HCT116 (cell line): ENCODE data around the gene IL31RA. TPM values are rescaled to one million over a fixed set of nuclear protein-coding genes. Genes with fewer than 3 reads are reported as not detected.

Experiments used
- ATAC-seq: fragments of 200-7000 bp; cut with Tn5 transposase; 2 replicates; pipeline ENCODE4 v1.9.1; 2020; ENCODE audit warnings: mild to moderate bottlenecking, moderate library complexity
- BruUV-seq: library from RNA; stranded (reverse); fragments of 400-500 nt; replicated peaks from 2 replicates; lab custom pipeline; 2021; lab: Mats Ljungman, UMichigan
- CTCF ChIA-PET: fragments of 300-600 bp; sonication (Branson Sonifier 250); formaldehyde crosslinking; loops from one replicate; lab custom pipeline; 2021; ENCODE audit warnings: antibody characterized with exemption; lab: Charles Lee
- POLR2A ChIA-PET: fragments of 300-600, 350-600 bp; sonication (Branson Sonifier 250); formaldehyde crosslinking; loops from one replicate; lab custom pipeline; 2021; ENCODE audit warnings: antibody characterized with exemption; lab: Charles Lee
- RAD21 ChIA-PET, 2 experiments: fragments of 300-600 bp; sonication (Branson Sonifier 250); formaldehyde crosslinking; loops; one replicate each; lab custom pipeline; 2023; ENCODE audit warnings: low total read pairs in 2 of 2; ENCODE audit not compliant: uncharacterized antibody in 2 of 2, unreplicated experiment in 2 of 2, low non-redundant PET in 1 of 2; lab: Charles Lee
- DNase-seq: peaks from one replicate; pipeline ENCODE4 v3.0.0-alpha.2; 2010; ENCODE audit warnings: low read depth, low spot score
- H2AFZ ChIP-seq: fragments of 200-600 bp; shearing (Covaris generic), sonication (generic); 2 replicates; pipeline ENCODE4 v1.6.1; 2017; ENCODE audit warnings: low read depth, mixed run types, mixed read lengths, antibody characterized with exemption, low read length; ENCODE audit not compliant: poor library complexity, severe bottlenecking
- H3K27ac ChIP-seq: 2 replicates; pipeline ENCODE4 v1.5.1; 2012; ENCODE audit warnings: low read depth, low read length
- H3K27me3 ChIP-seq: fragments of 200-600 bp; sonication (generic); 2 replicates; pipeline ENCODE4 v1.6.1; 2016; ENCODE audit warnings: mixed run types, low read length, mixed read lengths; ENCODE audit not compliant: insufficient read depth
- H3K36me3 ChIP-seq, 2 experiments: fragments of 200-500 bp in 1 of 2; fragments of 200-600 bp in 1 of 2; sonication (Bioruptor generic) in 1 of 2; sonication (generic) in 1 of 2; 2 replicates each; pipeline versions ENCODE4 v1.5.1 to v1.6.1; 2014 to 2016; ENCODE audit warnings: low read length in 2 of 2, inconsistent platforms in 1 of 2, mixed read lengths in 1 of 2, mixed run types in 1 of 2; ENCODE audit not compliant: insufficient read depth in 2 of 2, control insufficient read depth in 1 of 2
- H3K4me1 ChIP-seq, 2 experiments: fragments of 200-600 bp in 1 of 2; sonication (generic) in 1 of 2; 2 replicates each; pipeline versions ENCODE4 v1.5.1 to v1.6.1; 2012 to 2017; ENCODE audit warnings: low read length in 2 of 2, inconsistent platforms in 1 of 2, mild to moderate bottlenecking in 1 of 2, mixed read lengths in 1 of 2, mixed run types in 1 of 2, moderate library complexity in 1 of 2; ENCODE audit not compliant: insufficient read depth in 2 of 2, control insufficient read depth in 1 of 2
- H3K4me2 ChIP-seq: fragments of 200-600 bp; sonication (generic); 2 replicates; pipeline ENCODE4 v1.6.1; 2017; ENCODE audit warnings: mixed run types, low read length, mixed read lengths
- H3K4me3 ChIP-seq, 2 experiments: fragments of 200-600 bp in 1 of 2; sonication (generic) in 1 of 2; replicated peaks in 1 of 2; 2 replicates each; pipeline ENCODE4 v1.5.1; 2011 to 2016; ENCODE audit warnings: low read length in 2 of 2, control low read depth in 1 of 2, low read depth in 1 of 2, mild to moderate bottlenecking in 1 of 2, mixed read lengths in 1 of 2, mixed run types in 1 of 2
- H3K79me2 ChIP-seq: fragments of 200-600 bp; sonication (generic); 2 replicates; pipeline ENCODE4 v1.6.1; 2017; ENCODE audit warnings: mild to moderate bottlenecking, mixed run types, low read length, moderate library complexity, mixed read lengths; ENCODE audit not compliant: insufficient read depth
- H3K9ac ChIP-seq: fragments of 200-600 bp; sonication (generic); 2 replicates; pipeline ENCODE4 v1.6.1; 2016; ENCODE audit warnings: low read length, mixed read lengths
- H3K9me2 ChIP-seq: fragments of 200-600 bp; sonication (generic), shearing (Covaris generic); 2 replicates; pipeline ENCODE4 v1.6.1; 2017; ENCODE audit warnings: mixed run types, mild to moderate bottlenecking, moderate library complexity; ENCODE audit not compliant: insufficient read depth
- H3K9me3 ChIP-seq, 2 experiments: fragments of 200-500 bp in 1 of 2; fragments of 200-600 bp in 1 of 2; sonication (Bioruptor generic) in 1 of 2; sonication (generic) in 1 of 2; 2 replicates each; pipeline ENCODE4 v1.6.1; 2014 to 2017; ENCODE audit warnings: low read length in 2 of 2, mixed read lengths in 2 of 2, inconsistent platforms in 1 of 2, low read depth in 1 of 2, mild to moderate bottlenecking in 1 of 2, mixed run types in 1 of 2, moderate library complexity in 1 of 2; ENCODE audit not compliant: control insufficient read depth in 1 of 2, insufficient read depth in 1 of 2
- H4K20me1 ChIP-seq: fragments of 200-600 bp; sonication (generic), shearing (Covaris generic); 2 replicates; pipeline ENCODE4 v1.6.1; 2017; ENCODE audit warnings: mixed run types, mild to moderate bottlenecking, moderate library complexity; ENCODE audit not compliant: insufficient read depth
- ATF3 ChIP-seq: IDR thresholded peaks from 2 replicates; pipeline ENCODE4 v1.6.1; 2012
- CBX3 ChIP-seq: IDR thresholded peaks from 2 replicates; pipeline ENCODE4 v1.6.1; 2012; ENCODE audit warnings: low read depth
- EZH2 ChIP-seq: fragments of 200-600 bp; sonication (generic); IDR thresholded peaks from 2 replicates; pipeline ENCODE4 v1.6.1; 2017; ENCODE audit warnings: antibody characterized with exemption, mixed run types
- EZH2phosphoT487 ChIP-seq: fragments of 200-600 bp; IDR thresholded peaks from 2 replicates; pipeline ENCODE4 v1.6.1; 2018; ENCODE audit warnings: antibody characterized with exemption, borderline replicate concordance
- FOSL1 ChIP-seq: IDR thresholded peaks from 2 replicates; pipeline ENCODE4 v1.6.1; 2012; ENCODE audit warnings: low read depth
- JUND ChIP-seq: IDR thresholded peaks from 2 replicates; pipeline ENCODE4 v1.6.1; 2012
- MAX ChIP-seq: IDR thresholded peaks from 2 replicates; pipeline ENCODE4 v1.6.1; 2012
- POLR2A ChIP-seq: IDR thresholded peaks from 2 replicates; pipeline ENCODE4 v1.7.0; 2011; ENCODE audit warnings: borderline replicate concordance; ENCODE audit not compliant: insufficient read depth, insufficient read length; ENCODE audit errors: extremely low read depth
- POLR2AphosphoS5 ChIP-seq: IDR thresholded peaks from 2 replicates; pipeline ENCODE4 v1.6.1; 2011; ENCODE audit warnings: mild to moderate bottlenecking, low read depth, low read length, moderate library complexity
- RAD21 ChIP-seq: IDR thresholded peaks from 2 replicates; pipeline ENCODE4 v1.6.1; 2012; ENCODE audit warnings: low read depth, mild to moderate bottlenecking
- SIN3A ChIP-seq: IDR thresholded peaks from 2 replicates; pipeline ENCODE4 v1.6.1; 2012; ENCODE audit warnings: low read depth
- SP1 ChIP-seq: IDR thresholded peaks from 2 replicates; pipeline ENCODE4 v1.6.1; 2012; ENCODE audit warnings: low read depth
- SRF ChIP-seq: IDR thresholded peaks from 2 replicates; pipeline ENCODE4 v1.6.1; 2012; ENCODE audit warnings: low read depth
- TCF7L2 ChIP-seq: IDR thresholded peaks from 2 replicates; pipeline ENCODE4 v1.7.0; 2011; ENCODE audit warnings: borderline replicate concordance, inconsistent platforms; ENCODE audit not compliant: insufficient read depth, insufficient read length; ENCODE audit errors: extremely low read depth
- YY1 ChIP-seq: IDR thresholded peaks from 2 replicates; pipeline ENCODE4 v1.6.1; 2011; ENCODE audit warnings: low read length, low read depth, moderate library complexity, mild to moderate bottlenecking; ENCODE audit not compliant: insufficient replicate concordance; ENCODE audit errors: extremely low read depth
- ZFX ChIP-seq: fragments of 450-650 bp; IDR thresholded peaks from 2 replicates; pipeline ENCODE4 v1.6.1; 2017
- intact Hi-C: fragments of 100-400 bp; cut with micrococcal nuclease; formaldehyde crosslinking; loops from 2 replicates; pipeline ENCODE4 v1.10.0; 2022
- total RNA-seq: library from RNA; stranded (reverse); gene quantifications from one replicate; pipeline ENCODE4 v1.2.1, GENCODE V29; 2021; ENCODE audit not compliant: unreplicated experiment
- TF ChIP-seq, protein P1 (sequence below), 3 experiments: fragments of 200-600 bp in 1 of 3; sonication (generic) in 1 of 3; IDR thresholded peaks in 2 of 3; conservative IDR thresholded peaks in 1 of 3; 2 replicates each; pipeline ENCODE4 v1.5.1; 2012 to 2017; ENCODE audit warnings: low read depth in 2 of 3, low read length in 2 of 3, antibody characterized with exemption in 1 of 3, borderline replicate concordance in 1 of 3, control low read depth in 1 of 3, mild to moderate bottlenecking in 1 of 3, mixed read lengths in 1 of 3, mixed run types in 1 of 3, moderate library complexity in 1 of 3; ENCODE audit not compliant: insufficient read depth in 1 of 3
- TF ChIP-seq, protein P2 (sequence below): IDR thresholded peaks from 2 replicates; pipeline ENCODE4 v1.6.1; 2011; ENCODE audit warnings: mild to moderate bottlenecking, low read length, moderate library complexity; ENCODE audit not compliant: insufficient replicate concordance; ENCODE audit errors: extremely low read depth

The IL31RA gene
- total RNA-seq, 1 experiment from 2014 or later: 0.59 TPM

GRCh38 chr5:55817030-55817429 is 34.1 kb upstream of the IL31RA start:
- DNase-seq (no peak), ATAC-seq (no peak)
- CTCF ChIA-PET: no interaction called here
- Histone ChIP-seq H3K36me3 (no peaks in the 10 kb centered on the region), H3K9ac (no peak overlapping the region), H2AFZ (no peak overlapping the region), H3K4me1 (no peaks in the 10 kb centered on the region), H3K4me2 (no peak overlapping the region), H4K20me1 (no peaks in the 10 kb centered on the region), H3K27ac (no peak overlapping the region), H3K27me3 (no peaks in the 10 kb centered on the region), H3K9me3 (no peaks in the 10 kb centered on the region), H3K79me2 (no peaks in the 10 kb centered on the region), H3K4me3 (no peak overlapping the region), H3K9me2 (no peaks in the 10 kb centered on the region)
- POLR2A ChIA-PET: no interaction called here
- intact Hi-C loops: no loop called here
- TF ChIP-seq, protein P1, sequence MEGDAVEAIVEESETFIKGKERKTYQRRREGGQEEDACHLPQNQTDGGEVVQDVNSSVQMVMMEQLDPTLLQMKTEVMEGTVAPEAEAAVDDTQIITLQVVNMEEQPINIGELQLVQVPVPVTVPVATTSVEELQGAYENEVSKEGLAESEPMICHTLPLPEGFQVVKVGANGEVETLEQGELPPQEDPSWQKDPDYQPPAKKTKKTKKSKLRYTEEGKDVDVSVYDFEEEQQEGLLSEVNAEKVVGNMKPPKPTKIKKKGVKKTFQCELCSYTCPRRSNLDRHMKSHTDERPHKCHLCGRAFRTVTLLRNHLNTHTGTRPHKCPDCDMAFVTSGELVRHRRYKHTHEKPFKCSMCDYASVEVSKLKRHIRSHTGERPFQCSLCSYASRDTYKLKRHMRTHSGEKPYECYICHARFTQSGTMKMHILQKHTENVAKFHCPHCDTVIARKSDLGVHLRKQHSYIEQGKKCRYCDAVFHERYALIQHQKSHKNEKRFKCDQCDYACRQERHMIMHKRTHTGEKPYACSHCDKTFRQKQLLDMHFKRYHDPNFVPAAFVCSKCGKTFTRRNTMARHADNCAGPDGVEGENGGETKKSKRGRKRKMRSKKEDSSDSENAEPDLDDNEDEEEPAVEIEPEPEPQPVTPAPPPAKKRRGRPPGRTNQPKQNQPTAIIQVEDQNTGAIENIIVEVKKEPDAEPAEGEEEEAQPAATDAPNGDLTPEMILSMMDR (IDR thresholded peaks at IDR 0.05 in 2 of 3, conservative IDR thresholded peaks at IDR 0.05 in 1 of 3; ENCODE audit: borderline replicate concordance in 1 of 3, insufficient read depth in 1 of 3, low read depth in 2 of 3, low read length in 2 of 3): no peak
- TF ChIP-seq YY1 (no peak), SIN3A (no peak), SRF (no peak), POLR2A (no peak), RAD21 (no peak), ATF3 (no peak), MAX (no peak), ZFX (no peak), SP1 (no peak), TCF7L2 (no peak), JUND (no peak), EZH2 (no peak), CBX3 (no peak), POLR2AphosphoS5 (no peak), EZH2phosphoT487 (no peak), FOSL1 (no peak)
- TF ChIP-seq, protein P2, sequence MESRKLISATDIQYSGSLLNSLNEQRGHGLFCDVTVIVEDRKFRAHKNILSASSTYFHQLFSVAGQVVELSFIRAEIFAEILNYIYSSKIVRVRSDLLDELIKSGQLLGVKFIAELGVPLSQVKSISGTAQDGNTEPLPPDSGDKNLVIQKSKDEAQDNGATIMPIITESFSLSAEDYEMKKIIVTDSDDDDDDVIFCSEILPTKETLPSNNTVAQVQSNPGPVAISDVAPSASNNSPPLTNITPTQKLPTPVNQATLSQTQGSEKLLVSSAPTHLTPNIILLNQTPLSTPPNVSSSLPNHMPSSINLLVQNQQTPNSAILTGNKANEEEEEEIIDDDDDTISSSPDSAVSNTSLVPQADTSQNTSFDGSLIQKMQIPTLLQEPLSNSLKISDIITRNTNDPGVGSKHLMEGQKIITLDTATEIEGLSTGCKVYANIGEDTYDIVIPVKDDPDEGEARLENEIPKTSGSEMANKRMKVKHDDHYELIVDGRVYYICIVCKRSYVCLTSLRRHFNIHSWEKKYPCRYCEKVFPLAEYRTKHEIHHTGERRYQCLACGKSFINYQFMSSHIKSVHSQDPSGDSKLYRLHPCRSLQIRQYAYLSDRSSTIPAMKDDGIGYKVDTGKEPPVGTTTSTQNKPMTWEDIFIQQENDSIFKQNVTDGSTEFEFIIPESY: no peak
- no TSS peak for BruUV-seq
- RAD21 ChIA-PET: no interaction called here
